Sigmoid colon (tissue), 4 donors: ENCODE results near the gene HTT-AS.

Source experiments
- EP300 ChIP-seq, 4 donors: sonication (generic); formaldehyde crosslinking; IDR thresholded peaks; one replicate each; pipeline ENCODE4 v1.6.1; 2017; ENCODE audit warnings: antibody characterized with exemption in 4 of 4
- POLR2A ChIP-seq, 2 donors: fragments of 450-650 bp; IDR thresholded peaks; one replicate each; pipeline ENCODE4 v1.6.1; 2016; ENCODE audit warnings: antibody characterized with exemption in 2 of 2, mild to moderate bottlenecking in 2 of 2, moderate library complexity in 2 of 2
- POLR2AphosphoS5 ChIP-seq, 4 donors: sonication (generic); formaldehyde crosslinking; IDR thresholded peaks; one replicate each; pipeline ENCODE4 v1.6.1; 2017; ENCODE audit warnings: antibody characterized with exemption in 4 of 4
- TF ChIP-seq, protein P1 (sequence below), 4 experiments: fragments of 450-650 bp in 3 of 4; fragments of 200-600 bp in 1 of 4; IDR thresholded peaks; one replicate each; pipeline ENCODE4 v1.5.1; 2016 to 2019; ENCODE audit warnings: antibody characterized with exemption in 4 of 4, mild to moderate bottlenecking in 3 of 4, moderate library complexity in 2 of 4

DNA sequence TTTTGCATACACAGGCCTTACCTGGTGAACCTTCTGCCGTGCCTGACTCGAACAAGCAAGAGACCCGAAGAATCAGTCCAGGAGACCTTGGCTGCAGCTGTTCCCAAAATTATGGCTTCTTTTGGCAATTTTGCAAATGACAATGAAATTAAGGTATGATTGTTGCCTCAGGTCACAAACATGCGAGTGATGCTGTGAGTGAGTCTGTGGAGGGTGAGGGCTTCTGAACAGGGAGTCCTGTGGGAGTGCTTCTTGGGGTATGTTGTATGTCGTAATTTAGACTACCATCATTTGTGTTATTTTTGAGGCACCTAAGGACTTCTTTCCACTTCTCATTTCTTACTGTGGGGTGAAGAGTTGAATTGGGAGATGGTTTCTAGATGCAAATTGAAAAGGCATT lies 32.9 kb upstream of the HTT-AS start:
- TF ChIP-seq POLR2AphosphoS5 (IDR thresholded peaks at IDR 0.05) (no peak), EP300 (IDR thresholded peaks at IDR 0.05) (no peak), POLR2A (IDR thresholded peaks at IDR 0.05) (no peak)
- TF ChIP-seq, protein P1, sequence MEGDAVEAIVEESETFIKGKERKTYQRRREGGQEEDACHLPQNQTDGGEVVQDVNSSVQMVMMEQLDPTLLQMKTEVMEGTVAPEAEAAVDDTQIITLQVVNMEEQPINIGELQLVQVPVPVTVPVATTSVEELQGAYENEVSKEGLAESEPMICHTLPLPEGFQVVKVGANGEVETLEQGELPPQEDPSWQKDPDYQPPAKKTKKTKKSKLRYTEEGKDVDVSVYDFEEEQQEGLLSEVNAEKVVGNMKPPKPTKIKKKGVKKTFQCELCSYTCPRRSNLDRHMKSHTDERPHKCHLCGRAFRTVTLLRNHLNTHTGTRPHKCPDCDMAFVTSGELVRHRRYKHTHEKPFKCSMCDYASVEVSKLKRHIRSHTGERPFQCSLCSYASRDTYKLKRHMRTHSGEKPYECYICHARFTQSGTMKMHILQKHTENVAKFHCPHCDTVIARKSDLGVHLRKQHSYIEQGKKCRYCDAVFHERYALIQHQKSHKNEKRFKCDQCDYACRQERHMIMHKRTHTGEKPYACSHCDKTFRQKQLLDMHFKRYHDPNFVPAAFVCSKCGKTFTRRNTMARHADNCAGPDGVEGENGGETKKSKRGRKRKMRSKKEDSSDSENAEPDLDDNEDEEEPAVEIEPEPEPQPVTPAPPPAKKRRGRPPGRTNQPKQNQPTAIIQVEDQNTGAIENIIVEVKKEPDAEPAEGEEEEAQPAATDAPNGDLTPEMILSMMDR (IDR thresholded peaks at IDR 0.05): no peak
